CD4-positive, alpha-beta T cell treated with Interleukin-2 at 100 ng/mL for 4 hours (primary cell): ENCODE results near the gene HNRNPK.
A peak's percentile ranks its signal among the peaks of the same experiment; 100 is the strongest.
"Not testable (repeated sequence)": the region's sequence is repeated elsewhere in the genome, so short reads cannot be mapped to it uniquely, and the experiment has no call there.

Experiments used
- DNase-seq: peaks from one replicate; pipeline ENCODE4 v3.0.0-alpha.2; 2020; ENCODE audit warnings: low spot score

The HNRNPK gene

GRCh38 chr9:83976372-83976771 lies 3.6 kb downstream of the HNRNPK start:
- DNase-seq: no peak

- no peak for DNase-seq
Measured at GRCh38 chr9:83975300-83975699, 4.7 kb downstream of the HNRNPK start.

- no peak for DNase-seq
Measured at GRCh38 chr9:83972286-83972685, 7.7 kb downstream of the HNRNPK start.

DNA sequence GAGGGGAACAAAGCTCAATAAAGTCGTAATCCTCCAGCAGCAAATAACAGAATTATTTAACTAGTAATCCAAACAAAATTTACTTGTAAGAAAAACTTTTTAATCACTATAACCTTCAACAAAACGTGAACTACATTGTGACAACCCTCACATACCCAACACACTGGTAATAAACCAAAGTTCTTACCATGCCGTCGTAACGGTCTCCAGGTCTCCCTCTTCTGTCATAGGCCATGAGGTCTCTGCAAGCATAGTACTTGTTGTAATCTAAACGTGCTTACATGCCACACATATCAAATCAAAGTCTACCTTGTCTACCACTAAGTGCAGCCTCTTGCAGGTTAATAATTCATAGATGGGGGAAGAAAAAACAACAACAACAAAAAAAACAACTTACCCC lies 8.5 kb downstream of the HNRNPK start:
- no peak for DNase-seq

DNA sequence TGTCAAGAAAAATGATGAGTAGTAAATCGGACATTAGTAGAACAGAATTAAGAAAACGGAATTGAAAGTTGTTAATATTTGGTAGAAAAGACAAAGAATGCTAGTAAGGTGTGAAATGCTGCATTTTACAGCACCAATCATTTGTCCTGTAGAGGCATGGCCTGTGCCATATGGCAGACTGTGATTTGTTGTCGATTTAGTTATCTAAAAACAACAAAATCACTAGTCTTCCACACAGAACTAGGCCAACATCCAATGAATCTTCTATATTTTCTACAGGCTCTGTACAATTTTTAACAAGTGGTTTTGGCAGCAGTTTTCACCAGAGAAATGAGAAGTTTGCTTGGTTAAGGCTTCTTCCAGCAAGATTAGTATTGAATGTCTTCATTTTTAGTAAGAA lies 10.4 kb downstream of the HNRNPK start:
- DNase-seq: no peak

- DNase-seq: no peak
Measured at GRCh38 chr9:83967073-83967472, 12.9 kb downstream of the HNRNPK start.

GRCh38 chr9:83966209-83966582 lies 13.8 kb downstream of the HNRNPK start:
- no peak for DNase-seq

DNA sequence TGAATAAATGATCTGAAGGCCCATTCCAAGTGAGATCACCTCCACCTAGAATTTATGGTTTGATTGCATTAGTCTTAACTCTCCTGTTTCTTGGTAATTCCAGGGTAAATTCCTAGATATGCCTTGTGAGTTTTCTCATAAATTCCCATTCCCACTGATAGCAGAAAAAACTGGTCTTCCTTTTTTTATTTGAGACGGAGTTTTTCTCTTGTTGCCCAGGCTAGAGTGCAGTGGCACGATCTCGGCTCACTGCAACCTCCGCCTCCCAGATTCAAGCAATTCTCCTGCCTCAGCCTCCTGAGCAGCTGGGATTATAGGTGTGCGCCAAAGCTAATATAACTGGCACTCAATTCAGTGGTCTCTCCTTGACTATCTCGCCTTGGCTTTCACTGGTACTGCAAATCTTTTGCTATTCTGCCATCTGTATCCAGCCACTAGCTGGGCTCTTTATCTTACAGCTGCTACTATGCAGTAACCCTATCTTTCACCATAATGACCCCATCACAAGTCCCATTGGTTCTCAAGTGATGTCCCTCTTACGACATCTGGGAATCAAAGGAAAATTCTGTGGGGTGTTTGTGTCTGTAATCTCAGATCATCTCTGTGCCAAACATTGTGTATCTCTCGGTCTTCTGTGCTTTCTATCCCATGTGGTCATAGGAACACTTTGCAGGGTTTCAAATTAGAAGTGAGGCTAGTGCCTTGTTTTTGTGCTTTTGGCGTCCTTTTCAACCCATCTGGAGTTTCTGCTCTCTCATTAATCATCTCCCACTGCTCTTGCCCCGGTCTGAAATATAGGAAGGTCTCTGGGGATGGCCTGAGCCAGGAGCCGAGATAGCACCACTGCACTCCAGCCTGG lies 14.4 kb downstream of the HNRNPK start:
- no peak for DNase-seq

- no peak for DNase-seq
Measured at GRCh38 chr9:83964973-83965349, 15.1 kb downstream of the HNRNPK start.

- no peak for DNase-seq
Measured at GRCh38 chr9:83962165-83962564, 17.9 kb downstream of the HNRNPK start.

DNA sequence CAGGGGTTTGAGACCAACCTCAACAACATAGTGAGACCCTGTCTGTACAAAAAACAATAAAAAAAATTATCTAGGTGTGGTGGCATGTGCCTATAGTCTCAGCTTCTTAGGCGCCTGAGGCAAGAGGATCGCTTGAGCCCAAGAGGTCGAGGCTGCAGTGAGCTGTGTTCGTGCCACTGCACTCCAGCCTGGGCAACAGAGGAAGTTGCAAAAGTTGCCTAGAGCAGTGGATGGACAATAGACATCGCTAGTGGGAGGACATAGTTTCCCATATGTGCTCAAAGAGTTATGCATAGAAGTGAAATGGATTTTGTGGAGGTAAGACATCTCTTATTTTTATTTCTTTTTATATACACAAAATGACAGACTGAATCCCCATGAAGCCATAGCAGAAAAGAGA lies 19.0 kb downstream of the HNRNPK start:
- DNase-seq: no peak

GRCh38 chr9:83959061-83959460 lies 21.0 kb downstream of the HNRNPK start:
- no peak for DNase-seq

GRCh38 chr9:83957248-83957513 lies 22.8 kb downstream of the HNRNPK start:
- no peak for DNase-seq

DNA sequence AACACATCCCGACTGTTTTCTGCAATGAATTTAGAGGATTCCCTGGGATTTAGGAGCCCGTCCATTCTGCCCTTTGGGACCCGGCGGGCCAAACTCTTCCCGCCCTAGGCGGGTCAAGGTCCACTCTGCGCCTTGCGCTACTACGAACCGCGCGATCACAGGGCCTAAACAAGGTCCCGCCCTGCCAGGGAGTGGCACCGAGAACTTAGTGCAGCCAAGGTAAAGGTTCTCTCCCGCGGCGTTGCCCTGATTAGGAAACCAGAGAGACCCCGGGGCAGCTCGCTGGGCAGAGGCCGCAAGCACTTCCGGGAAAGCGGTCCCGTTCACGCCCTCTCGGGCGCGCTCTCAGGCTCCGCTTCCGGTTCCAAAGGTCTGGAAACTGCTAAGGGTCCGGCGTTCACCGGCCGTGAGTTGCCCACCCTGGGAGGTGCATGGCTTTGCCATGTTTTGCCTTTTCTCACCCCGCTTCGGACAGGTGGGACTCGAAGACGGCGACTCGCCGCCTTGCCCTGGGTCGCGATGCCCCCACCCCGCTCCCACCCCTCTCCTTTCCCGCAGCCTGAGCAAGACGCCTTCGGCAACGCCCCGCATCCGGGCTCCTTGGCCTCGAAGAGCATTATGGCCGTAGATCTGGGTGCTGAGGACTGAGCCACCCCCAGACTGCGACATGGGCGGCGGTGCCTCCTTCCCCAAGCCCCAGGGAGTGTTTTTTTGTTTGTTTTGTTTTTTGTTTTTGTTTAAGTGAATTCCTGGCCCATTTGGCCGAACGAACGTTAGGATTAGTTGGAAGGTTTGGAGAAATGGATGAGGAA lies 23.4 kb downstream of the HNRNPK start:
- DNase-seq: peak; percentile 57

DNA sequence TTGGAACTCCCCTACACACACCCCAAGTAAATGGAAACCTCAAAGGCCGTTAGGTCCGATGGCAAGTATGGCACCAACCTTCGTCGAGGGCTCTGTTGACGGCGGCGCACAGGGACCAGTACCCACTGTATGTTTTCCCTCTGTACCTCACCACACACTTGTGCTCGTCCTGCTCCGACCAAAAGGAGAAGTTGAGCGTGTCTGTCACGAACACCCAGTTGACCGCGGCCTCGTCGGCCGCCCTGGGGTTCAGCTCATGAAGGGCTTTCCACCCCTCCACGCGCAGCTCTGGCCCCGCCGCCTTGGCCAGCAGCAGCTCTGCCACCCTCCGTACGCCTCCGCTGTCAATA lies 24.0 kb downstream of the HNRNPK start:
- DNase-seq: peak; percentile 23

- not testable (repeated sequence) for DNase-seq
Measured at GRCh38 chr9:83948096-83948495, 31.9 kb downstream of the HNRNPK start.

GRCh38 chr9:83940590-83941303 lies 39.3 kb downstream of the HNRNPK start:
- DNase-seq: no peak

DNA sequence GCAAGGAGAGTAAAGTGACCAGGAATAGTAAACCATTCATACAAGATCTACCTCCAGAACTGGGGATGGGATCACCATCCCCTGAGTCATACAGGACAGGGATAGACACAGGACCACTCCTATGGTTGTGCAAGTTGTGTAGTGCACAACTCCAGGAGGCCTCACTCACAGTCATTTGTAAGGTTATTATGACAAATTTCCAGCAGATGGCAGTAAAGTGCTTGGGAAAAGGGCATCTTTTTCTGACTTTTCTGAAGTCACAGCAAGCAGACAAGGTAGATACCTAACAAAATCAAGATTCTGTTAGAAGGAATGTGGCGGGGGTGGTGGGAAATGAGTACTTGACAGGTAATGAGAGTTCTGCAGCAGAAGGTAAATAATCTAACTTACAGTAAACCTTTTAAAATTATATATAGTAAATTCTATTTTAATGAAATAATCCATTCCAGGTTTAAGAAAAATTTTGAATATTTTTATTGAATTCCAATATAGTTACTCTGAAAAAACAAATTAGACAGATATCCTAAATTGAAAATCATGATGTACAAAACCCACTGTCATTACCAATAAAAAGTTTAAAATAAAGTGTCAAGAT lies 42.1 kb downstream of the HNRNPK start:
- peak; percentile 83 for DNase-seq

- DNase-seq: no peak
Measured at GRCh38 chr9:83936523-83936922, 43.5 kb downstream of the HNRNPK start.

- no peak for DNase-seq
Measured at GRCh38 chr9:83935276-83935935, 44.6 kb downstream of the HNRNPK start.

DNA sequence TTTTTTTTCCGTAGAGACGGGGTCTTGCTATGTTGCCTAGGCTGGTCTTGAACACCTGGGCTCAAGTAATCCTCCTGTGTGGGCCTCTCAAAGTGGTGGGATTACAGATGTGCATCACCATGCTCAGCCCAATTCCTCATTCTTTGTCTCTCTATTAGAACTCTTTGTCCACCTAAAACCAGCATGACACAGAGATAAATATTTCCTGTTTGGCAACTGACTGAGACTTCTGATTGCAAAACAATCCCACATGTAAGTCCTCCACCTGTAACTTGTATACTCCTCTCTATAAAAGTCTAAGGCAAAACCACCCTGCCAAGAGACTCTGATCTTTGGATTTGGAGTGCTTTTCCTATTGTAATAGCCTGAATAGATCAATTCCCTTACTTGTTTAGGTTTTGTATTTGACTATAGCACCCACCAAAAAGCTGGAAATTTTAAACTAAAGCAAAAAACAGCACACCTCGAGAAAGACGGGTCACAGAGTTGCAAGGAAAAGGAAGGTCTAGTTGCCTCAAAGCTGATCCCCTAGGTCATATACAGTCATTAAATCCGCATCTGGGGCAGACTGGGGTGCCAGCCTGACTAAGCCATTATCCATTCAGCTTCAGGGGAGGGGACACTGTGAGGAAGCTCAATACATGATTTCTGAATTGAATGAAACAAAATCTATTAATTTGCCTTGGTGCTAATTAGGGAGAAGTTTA lies 45.3 kb downstream of the HNRNPK start:
- no peak for DNase-seq

DNA sequence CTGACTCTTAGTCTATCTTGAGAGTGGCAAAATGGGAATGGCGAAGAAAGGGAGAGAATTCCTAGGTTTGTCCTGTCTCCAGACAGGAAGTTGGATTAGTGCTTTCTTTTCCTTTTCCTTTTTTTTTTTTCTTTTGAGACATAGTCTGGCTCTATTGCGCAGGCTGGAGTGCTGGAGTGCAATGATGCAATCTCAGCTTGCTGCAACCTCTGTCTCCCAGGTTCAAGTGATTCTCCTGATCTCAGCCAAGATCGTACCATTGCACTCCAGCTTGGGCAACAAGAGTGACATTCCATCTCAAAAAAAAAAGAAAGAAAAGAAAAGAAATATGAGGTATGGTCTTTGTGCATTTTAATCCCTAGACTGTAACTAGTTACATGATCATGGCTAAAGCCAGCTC lies 46.2 kb downstream of the HNRNPK start:
- no peak for DNase-seq
